ENCODE measurements around the gene TNFAIP8. TPM values are rescaled to one million over a fixed set of nuclear protein-coding genes. Genes with fewer than 3 reads are reported as not detected.

Gene TNFAIP8
- total RNA-seq, 1 donor from 2014 or later, result 18.8 TPM

DNA sequence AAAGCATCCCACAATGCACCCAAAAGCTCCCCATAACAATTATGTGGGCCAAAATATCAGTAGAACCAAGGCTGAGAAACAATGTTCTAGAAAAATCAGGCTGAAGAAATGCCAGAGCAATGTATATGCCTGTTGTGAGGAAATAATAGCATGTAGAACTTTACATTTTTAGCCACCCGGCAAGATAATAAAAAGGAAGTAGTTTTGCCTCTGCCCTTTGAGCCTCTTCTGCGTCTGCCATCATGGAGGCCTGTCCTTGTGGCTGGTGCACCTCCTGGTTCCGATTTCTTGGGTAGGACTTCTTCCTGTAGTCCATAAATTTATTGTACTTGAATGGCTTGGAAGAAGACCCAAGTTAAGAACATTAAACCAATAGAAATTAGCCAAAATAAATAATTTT is 38.9 kb upstream of the TNFAIP8 start:
- H3K36me3 ChIP-seq (ENCODE audit: control insufficient read depth in 3 of 3, insufficient read depth in 3 of 3, low read length in 3 of 3), result no peaks in the 10 kb centered on the region
- H3K9me3 ChIP-seq (ENCODE audit: control insufficient read depth in 3 of 3, low read length in 3 of 3), result no peaks in the 10 kb centered on the region
- H3K4me3 ChIP-seq (ENCODE audit: low read length in 3 of 3), result no peak overlapping the region
- no peak overlapping the region for H3K9ac ChIP-seq (ENCODE audit: low read depth in 1 of 3, low read length in 3 of 3)
- H3K27ac ChIP-seq (ENCODE audit: low read depth, low read length), result no peak overlapping the region
- H3K27me3 ChIP-seq (ENCODE audit: control insufficient read depth in 3 of 3, insufficient read depth in 3 of 3, low read length in 3 of 3), result no peaks in the 10 kb centered on the region
- peaks cover 0 to 3% (median 0%) of the 10 kb centered on the region in 3 donors for H3K4me1 ChIP-seq (ENCODE audit: control insufficient read depth in 3 of 3, insufficient read depth in 3 of 3, low read length in 3 of 3)

- Histone ChIP-seq H3K4me3 (ENCODE audit: low read length in 3 of 3) (no peak overlapping the region), H3K27ac (ENCODE audit: low read depth, low read length) (no peak overlapping the region), H3K9ac (ENCODE audit: low read depth in 1 of 3, low read length in 3 of 3) (no peak overlapping the region), H3K36me3 (ENCODE audit: control insufficient read depth in 3 of 3, insufficient read depth in 3 of 3, low read length in 3 of 3) (no peaks in the 10 kb centered on the region), H3K4me1 (ENCODE audit: control insufficient read depth in 3 of 3, insufficient read depth in 3 of 3, low read length in 3 of 3) (peaks cover 0 to 3% (median 0%) of the 10 kb centered on the region in 3 donors), H3K27me3 (ENCODE audit: control insufficient read depth in 3 of 3, insufficient read depth in 3 of 3, low read length in 3 of 3) (no peaks in the 10 kb centered on the region), H3K9me3 (ENCODE audit: control insufficient read depth in 3 of 3, low read length in 3 of 3) (no peaks in the 10 kb centered on the region)
These were observed 37.4 kb upstream of the TNFAIP8 start for GRCh38 chr5:119318256-119318894.

DNA sequence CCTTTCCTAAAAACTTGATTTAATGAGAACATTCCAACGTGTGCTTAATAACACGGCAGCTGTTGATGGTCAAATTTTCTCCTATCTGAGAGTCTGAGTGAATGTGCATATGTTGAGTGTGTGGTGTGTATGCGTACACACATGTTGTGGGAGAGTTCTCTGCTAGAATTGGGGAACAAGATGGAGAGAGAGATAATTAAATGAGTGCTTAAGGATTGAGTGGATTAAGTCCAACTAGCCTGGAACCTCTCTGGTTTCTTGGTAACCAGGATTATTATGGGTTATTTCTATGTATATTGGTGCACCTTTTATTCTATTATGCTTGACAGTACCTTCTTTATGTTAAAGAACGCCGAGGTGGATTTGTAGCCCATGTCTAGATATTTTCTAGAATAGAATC is 36.4 kb upstream of the TNFAIP8 start:
- Histone ChIP-seq H3K4me3 (ENCODE audit: low read length in 3 of 3) (no peak overlapping the region), H3K4me1 (ENCODE audit: control insufficient read depth in 3 of 3, insufficient read depth in 3 of 3, low read length in 3 of 3) (peaks cover 0 to 3% (median 0%) of the 10 kb centered on the region in 3 donors), H3K9ac (ENCODE audit: low read depth in 1 of 3, low read length in 3 of 3) (no peak overlapping the region), H3K27ac (ENCODE audit: low read depth, low read length) (no peak overlapping the region), H3K27me3 (ENCODE audit: control insufficient read depth in 3 of 3, insufficient read depth in 3 of 3, low read length in 3 of 3) (no peaks in the 10 kb centered on the region), H3K9me3 (ENCODE audit: control insufficient read depth in 3 of 3, low read length in 3 of 3) (no peaks in the 10 kb centered on the region), H3K36me3 (ENCODE audit: control insufficient read depth in 3 of 3, insufficient read depth in 3 of 3, low read length in 3 of 3) (no peaks in the 10 kb centered on the region)

- Histone ChIP-seq H3K9ac (ENCODE audit: low read depth in 1 of 3, low read length in 3 of 3) (no peak overlapping the region), H3K4me3 (ENCODE audit: low read length in 3 of 3) (no peak overlapping the region), H3K9me3 (ENCODE audit: control insufficient read depth in 3 of 3, low read length in 3 of 3) (no peaks in the 10 kb centered on the region), H3K36me3 (ENCODE audit: control insufficient read depth in 3 of 3, insufficient read depth in 3 of 3, low read length in 3 of 3) (no peaks in the 10 kb centered on the region), H3K27me3 (ENCODE audit: control insufficient read depth in 3 of 3, insufficient read depth in 3 of 3, low read length in 3 of 3) (no peaks in the 10 kb centered on the region), H3K27ac (ENCODE audit: low read depth, low read length) (no peak overlapping the region), H3K4me1 (ENCODE audit: control insufficient read depth in 3 of 3, insufficient read depth in 3 of 3, low read length in 3 of 3) (peaks cover 0 to 3% (median 0%) of the 10 kb centered on the region in 3 donors)
These were observed 35.9 kb upstream of the TNFAIP8 start for GRCh38 chr5:119319890-119320289.

GRCh38 chr5:119321569-119322311 is 34.1 kb upstream of the TNFAIP8 start:
- no peak overlapping the region for H3K9ac ChIP-seq (ENCODE audit: low read depth in 1 of 3, low read length in 3 of 3)
- no peaks in the 10 kb centered on the region for H3K4me1 ChIP-seq (ENCODE audit: control insufficient read depth in 3 of 3, insufficient read depth in 3 of 3, low read length in 3 of 3)
- H3K4me3 ChIP-seq (ENCODE audit: low read length in 3 of 3), result no peak overlapping the region
- no peaks in the 10 kb centered on the region for H3K9me3 ChIP-seq (ENCODE audit: control insufficient read depth in 3 of 3, low read length in 3 of 3)
- H3K27ac ChIP-seq (ENCODE audit: low read depth, low read length), result no peak overlapping the region
- H3K36me3 ChIP-seq (ENCODE audit: control insufficient read depth in 3 of 3, insufficient read depth in 3 of 3, low read length in 3 of 3), result no peaks in the 10 kb centered on the region
- no peaks in the 10 kb centered on the region for H3K27me3 ChIP-seq (ENCODE audit: control insufficient read depth in 3 of 3, insufficient read depth in 3 of 3, low read length in 3 of 3)

DNA sequence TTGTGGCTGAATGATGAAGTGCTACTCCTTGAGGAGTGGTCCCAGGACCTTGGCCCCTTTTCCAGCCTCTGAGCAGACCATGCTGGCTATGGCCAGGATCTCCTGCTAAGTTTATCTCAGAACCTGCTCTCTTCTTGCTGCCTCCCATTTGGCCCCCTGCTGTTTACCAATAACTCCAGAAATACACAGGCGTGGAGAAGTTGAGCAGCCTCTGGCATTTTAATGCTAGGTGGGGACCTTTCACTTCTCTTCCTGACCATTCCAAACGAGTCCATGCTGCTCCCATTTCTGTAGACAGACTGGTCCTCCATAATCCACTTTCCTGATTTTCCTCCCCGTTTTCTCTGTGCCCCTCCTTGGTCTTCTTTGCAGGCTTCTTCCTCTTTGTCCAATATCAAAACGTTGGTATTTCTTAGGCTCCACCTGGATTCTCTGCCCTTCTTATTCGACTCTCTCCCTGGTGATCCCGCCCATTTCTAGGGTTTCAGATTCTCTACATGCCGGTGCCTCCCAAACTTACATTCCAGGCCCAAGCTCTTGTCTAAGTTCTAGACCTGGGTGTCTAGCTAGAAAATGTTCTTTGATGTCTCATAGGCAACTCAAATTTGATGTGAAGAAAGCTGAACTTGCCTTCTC is 33.4 kb upstream of the TNFAIP8 start:
- no peaks in the 10 kb centered on the region for H3K27me3 ChIP-seq (ENCODE audit: control insufficient read depth in 3 of 3, insufficient read depth in 3 of 3, low read length in 3 of 3)
- no peak overlapping the region for H3K27ac ChIP-seq (ENCODE audit: low read depth, low read length)
- no peaks in the 10 kb centered on the region for H3K9me3 ChIP-seq (ENCODE audit: control insufficient read depth in 3 of 3, low read length in 3 of 3)
- no peak overlapping the region for H3K4me3 ChIP-seq (ENCODE audit: low read length in 3 of 3)
- no peaks in the 10 kb centered on the region for H3K36me3 ChIP-seq (ENCODE audit: control insufficient read depth in 3 of 3, insufficient read depth in 3 of 3, low read length in 3 of 3)
- no peaks in the 10 kb centered on the region for H3K4me1 ChIP-seq (ENCODE audit: control insufficient read depth in 3 of 3, insufficient read depth in 3 of 3, low read length in 3 of 3)
- no peak overlapping the region for H3K9ac ChIP-seq (ENCODE audit: low read depth in 1 of 3, low read length in 3 of 3)

GRCh38 chr5:119322948-119323537 is 32.8 kb upstream of the TNFAIP8 start:
- no peaks in the 10 kb centered on the region for H3K27me3 ChIP-seq (ENCODE audit: control insufficient read depth in 3 of 3, insufficient read depth in 3 of 3, low read length in 3 of 3)
- no peak overlapping the region for H3K4me3 ChIP-seq (ENCODE audit: low read length in 3 of 3)
- H3K36me3 ChIP-seq (ENCODE audit: control insufficient read depth in 3 of 3, insufficient read depth in 3 of 3, low read length in 3 of 3), result no peaks in the 10 kb centered on the region
- no peaks in the 10 kb centered on the region for H3K4me1 ChIP-seq (ENCODE audit: control insufficient read depth in 3 of 3, insufficient read depth in 3 of 3, low read length in 3 of 3)
- H3K27ac ChIP-seq (ENCODE audit: low read depth, low read length), result no peak overlapping the region
- H3K9ac ChIP-seq (ENCODE audit: low read depth in 1 of 3, low read length in 3 of 3), result no peak overlapping the region
- H3K9me3 ChIP-seq (ENCODE audit: control insufficient read depth in 3 of 3, low read length in 3 of 3), result no peaks in the 10 kb centered on the region

DNA sequence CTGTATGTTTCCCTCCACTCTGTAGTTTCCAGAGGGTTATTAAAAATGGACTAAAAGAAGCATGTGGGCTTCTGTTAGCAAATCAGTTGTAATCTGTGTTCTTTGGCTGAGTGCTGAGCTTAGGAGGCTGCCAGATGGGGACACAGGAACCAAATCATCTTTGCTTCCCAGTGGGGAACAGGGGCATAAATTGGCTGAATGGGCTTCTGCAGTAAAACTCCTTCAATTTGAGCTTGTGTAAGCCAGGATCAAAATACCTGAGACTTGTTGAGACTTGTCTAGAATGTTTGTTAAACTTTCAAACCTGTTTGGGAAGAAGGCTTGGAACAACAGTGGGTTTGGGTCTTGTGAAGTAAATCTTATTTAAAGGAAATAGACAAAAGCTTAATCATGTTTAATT is 32.2 kb upstream of the TNFAIP8 start:
- Histone ChIP-seq H3K4me1 (ENCODE audit: control insufficient read depth in 3 of 3, insufficient read depth in 3 of 3, low read length in 3 of 3) (no peaks in the 10 kb centered on the region), H3K27ac (ENCODE audit: low read depth, low read length) (no peak overlapping the region), H3K36me3 (ENCODE audit: control insufficient read depth in 3 of 3, insufficient read depth in 3 of 3, low read length in 3 of 3) (no peaks in the 10 kb centered on the region), H3K4me3 (ENCODE audit: low read length in 3 of 3) (no peak overlapping the region), H3K9me3 (ENCODE audit: control insufficient read depth in 3 of 3, low read length in 3 of 3) (no peaks in the 10 kb centered on the region), H3K27me3 (ENCODE audit: control insufficient read depth in 3 of 3, insufficient read depth in 3 of 3, low read length in 3 of 3) (no peaks in the 10 kb centered on the region), H3K9ac (ENCODE audit: low read depth in 1 of 3, low read length in 3 of 3) (no peak overlapping the region)

DNA sequence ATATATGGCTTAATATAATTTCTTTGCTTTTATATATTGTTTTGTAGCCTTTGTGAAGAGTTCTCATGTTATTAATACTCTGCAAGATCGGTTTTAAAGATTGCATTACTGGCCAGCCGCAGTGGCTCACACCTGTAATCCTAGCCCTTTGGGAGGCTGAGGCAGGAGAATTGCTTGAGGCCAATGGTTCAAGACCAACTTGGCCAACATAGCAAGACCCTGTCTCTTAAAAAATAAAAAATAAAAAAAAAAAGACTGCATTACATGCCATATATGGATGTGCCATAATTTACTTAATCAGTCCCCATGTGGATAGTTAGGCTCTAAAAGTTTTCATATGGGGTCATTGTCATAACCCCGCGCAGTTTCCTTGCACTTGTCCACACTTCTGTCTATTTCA is 31.0 kb upstream of the TNFAIP8 start:
- Histone ChIP-seq H3K27ac (ENCODE audit: low read depth, low read length) (no peak overlapping the region), H3K27me3 (ENCODE audit: control insufficient read depth in 3 of 3, insufficient read depth in 3 of 3, low read length in 3 of 3) (no peaks in the 10 kb centered on the region), H3K4me1 (ENCODE audit: control insufficient read depth in 3 of 3, insufficient read depth in 3 of 3, low read length in 3 of 3) (no peaks in the 10 kb centered on the region), H3K4me3 (ENCODE audit: low read length in 3 of 3) (no peak overlapping the region), H3K36me3 (ENCODE audit: control insufficient read depth in 3 of 3, insufficient read depth in 3 of 3, low read length in 3 of 3) (no peaks in the 10 kb centered on the region), H3K9ac (ENCODE audit: low read depth in 1 of 3, low read length in 3 of 3) (no peak overlapping the region), H3K9me3 (ENCODE audit: control insufficient read depth in 3 of 3, low read length in 3 of 3) (no peaks in the 10 kb centered on the region)

- no peaks in the 10 kb centered on the region for H3K27me3 ChIP-seq (ENCODE audit: control insufficient read depth in 3 of 3, insufficient read depth in 3 of 3, low read length in 3 of 3)
- H3K4me3 ChIP-seq (ENCODE audit: low read length in 3 of 3), result no peak overlapping the region
- no peaks in the 10 kb centered on the region for H3K36me3 ChIP-seq (ENCODE audit: control insufficient read depth in 3 of 3, insufficient read depth in 3 of 3, low read length in 3 of 3)
- H3K4me1 ChIP-seq (ENCODE audit: control insufficient read depth in 3 of 3, insufficient read depth in 3 of 3, low read length in 3 of 3), result no peaks in the 10 kb centered on the region
- no peak overlapping the region for H3K9ac ChIP-seq (ENCODE audit: low read depth in 1 of 3, low read length in 3 of 3)
- H3K27ac ChIP-seq (ENCODE audit: low read depth, low read length), result no peak overlapping the region
- H3K9me3 ChIP-seq (ENCODE audit: control insufficient read depth in 3 of 3, low read length in 3 of 3), result no peaks in the 10 kb centered on the region
These were observed 28.8 kb upstream of the TNFAIP8 start for GRCh38 chr5:119327018-119327417.

Data from skeletal muscle tissue (tissue), 4 donors.